GM21423 (cell line): ENCODE results near the gene CYB561D2.

Experiments
- ATAC-seq: cut with Tn5 transposase; IDR thresholded peaks from one replicate; pipeline ENCODE4 v1.9.1; 2021; ENCODE audit warnings: mild to moderate bottlenecking, moderate library complexity; ENCODE audit not compliant: unreplicated experiment

The CYB561D2 gene

DNA sequence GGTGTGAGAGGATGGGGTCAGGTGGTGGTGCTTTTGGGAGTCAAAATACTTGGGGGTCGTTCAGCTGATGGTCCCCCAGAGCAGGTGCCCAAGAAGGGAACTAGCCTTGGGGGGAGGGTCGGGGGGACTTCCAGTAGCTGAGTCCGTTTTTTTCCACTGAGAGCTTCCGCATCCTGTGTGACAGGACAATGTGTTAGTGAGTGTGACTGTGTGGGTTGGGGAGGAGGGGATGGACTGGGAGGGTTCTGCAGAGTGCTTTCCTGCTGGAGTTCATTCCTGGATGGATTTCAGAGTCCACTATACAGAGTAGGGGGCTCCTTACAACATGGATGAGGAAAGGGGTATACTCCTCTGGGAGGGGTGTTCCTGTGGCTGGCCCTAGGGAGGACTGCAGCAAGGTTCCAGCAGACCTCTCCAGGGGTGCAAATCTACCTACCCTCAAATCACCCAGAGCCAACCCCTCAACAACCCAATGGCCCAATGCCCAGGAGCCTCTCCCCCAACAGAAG is 27.5 kb upstream of the CYB561D2 start:
- ATAC-seq: no peak

DNA sequence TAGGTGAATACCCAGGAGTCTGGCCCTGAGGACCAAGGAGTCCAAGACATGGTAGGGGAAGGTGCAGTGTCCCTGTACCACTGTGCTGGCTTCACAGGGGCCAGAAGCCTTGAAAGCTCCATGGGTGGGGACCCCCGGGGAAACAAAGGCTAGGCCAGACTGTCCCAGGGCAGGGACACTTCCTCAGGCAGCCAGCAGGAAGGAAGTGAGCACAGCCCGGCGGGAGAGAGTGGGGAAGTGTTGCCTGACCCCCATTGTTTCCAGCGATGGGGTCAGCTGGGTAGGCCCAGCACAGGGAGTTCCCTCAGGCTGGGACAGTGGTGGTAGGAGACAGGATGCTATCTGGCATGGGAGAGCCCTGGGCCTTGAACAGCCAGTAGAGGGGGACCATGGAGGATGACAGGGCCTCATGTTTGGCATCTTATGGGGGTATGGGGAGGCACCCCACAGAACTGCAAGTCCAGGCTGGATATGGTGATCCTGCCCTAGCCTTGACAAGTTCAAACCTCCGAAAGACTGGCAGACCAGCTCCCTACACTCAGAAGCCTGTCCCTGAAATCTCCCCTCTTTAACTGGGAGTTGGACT is 27.0 kb upstream of the CYB561D2 start:
- ATAC-seq: no peak

DNA sequence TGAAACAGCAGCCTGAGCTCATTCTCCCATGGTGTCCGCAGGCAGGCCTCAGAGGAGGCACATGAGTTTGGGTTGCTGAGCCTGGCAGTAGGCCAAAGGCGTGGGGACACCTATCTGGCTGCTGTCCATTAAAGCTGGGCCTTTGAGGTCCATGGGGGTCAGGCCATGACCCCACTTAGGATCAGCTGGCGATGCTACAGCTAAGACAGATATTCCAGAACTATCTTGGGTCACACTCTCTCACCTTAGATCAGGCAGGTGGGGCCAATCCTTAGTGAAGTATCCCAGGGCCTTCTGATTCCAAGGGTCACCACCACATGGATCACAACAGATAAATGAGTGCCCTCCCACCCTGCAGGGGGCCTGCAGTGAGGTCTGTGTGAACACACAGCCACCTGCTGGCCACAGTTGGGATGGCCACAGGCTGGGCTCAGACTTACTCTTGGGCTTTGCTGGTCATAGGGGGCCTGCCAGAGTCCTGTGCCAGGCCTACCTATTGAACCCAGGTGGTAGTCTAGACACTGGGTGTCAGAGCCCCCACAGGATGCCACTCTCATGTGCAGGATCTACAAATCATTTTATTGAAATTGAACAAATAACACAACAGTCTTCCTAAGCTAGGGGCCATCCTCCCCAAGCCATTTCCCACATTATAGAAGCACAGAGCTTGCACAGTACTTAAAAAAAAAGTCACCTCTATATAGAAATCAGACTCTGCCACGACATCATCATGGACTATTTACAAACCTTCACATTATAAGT is 26.1 kb upstream of the CYB561D2 start:
- no peak for ATAC-seq

DNA sequence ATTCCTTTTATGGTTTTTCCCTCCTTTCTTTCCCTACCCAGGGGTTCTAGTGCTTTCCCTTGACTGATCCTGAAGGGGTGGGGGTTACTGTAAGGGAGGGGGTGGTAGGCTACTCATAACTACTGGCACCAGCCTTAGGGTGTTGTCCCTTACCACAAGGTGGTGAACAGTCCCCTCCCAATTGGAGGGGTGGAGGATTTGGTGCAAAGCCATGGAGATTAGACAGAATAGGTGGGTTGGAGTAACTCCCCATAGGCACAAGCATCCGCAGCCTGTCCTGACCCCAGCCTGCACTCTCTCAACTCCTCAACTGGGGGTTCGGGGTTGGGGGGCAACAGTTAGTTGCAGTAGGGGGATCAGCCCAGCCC is 25.6 kb upstream of the CYB561D2 start:
- ATAC-seq: no peak

DNA sequence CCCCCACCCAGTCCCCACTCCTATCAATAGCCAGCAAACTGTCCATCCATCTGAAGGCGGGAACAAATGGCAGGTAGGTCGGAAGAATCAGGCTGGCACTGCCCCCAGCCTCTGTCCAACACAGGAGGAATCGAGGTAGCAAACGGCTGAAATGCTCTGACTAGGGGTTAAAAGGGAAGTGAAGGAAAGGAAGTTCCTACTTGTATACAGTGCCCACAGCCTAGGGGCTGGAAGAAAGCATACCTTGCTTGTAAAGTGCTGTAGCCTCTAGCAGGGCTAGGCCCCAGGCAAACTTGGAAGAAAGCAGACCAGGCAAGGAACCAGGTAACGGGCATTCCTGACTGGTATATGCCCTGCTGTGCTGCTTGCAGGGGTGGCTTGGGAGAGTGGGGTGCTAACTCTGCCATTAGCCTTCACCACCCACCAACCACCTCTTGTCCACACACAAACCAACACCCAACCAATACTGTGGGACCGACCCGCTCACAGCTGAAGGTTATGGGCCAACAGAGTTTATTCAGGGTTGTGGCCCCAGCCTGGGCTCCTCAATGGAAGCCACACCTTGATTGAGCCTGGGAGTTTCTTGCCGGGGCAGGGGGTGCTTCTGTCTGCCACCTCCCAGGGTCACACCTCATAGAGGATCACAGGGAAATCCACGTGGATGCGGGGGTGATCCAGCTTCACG is 25.0 kb upstream of the CYB561D2 start:
- ATAC-seq: no peak

DNA sequence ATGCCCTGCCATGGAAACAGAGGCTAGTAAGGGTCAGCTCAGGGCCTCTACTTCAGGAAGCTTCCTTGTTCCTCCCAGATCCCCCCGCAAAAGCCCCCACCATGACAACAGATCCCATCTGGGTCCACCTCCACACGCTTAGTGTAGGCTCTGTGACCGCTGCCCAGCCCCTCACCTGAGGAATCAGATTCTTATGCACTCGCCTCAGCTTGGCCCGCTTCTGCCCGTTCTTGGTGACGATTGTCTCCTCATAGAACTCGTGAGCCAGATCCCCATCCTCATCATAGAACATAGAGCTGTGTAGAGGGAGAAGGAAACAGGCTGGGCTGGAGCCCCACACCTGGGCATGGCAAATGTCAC is 24.5 kb upstream of the CYB561D2 start:
- ATAC-seq: no peak

DNA sequence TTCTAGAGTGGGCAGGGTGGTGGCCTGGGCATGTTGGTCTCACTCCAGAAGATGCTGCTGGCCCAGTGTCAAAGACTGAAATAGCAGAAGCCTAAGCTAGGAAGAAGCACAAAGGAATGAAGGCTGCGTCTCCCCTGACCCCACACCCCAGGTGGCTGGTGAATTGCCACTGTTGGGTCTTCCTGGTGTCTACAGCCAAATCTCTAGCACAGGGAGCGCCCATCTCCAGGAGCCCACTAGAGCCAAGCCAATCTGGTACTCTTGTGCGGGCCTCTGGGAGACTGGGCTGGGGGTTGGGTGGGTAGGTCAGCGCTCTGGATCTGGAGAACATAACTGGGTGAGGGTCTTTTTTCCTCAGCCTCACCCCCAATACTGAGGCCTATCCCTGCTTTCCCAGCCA is 23.5 kb upstream of the CYB561D2 start:
- no peak for ATAC-seq

DNA sequence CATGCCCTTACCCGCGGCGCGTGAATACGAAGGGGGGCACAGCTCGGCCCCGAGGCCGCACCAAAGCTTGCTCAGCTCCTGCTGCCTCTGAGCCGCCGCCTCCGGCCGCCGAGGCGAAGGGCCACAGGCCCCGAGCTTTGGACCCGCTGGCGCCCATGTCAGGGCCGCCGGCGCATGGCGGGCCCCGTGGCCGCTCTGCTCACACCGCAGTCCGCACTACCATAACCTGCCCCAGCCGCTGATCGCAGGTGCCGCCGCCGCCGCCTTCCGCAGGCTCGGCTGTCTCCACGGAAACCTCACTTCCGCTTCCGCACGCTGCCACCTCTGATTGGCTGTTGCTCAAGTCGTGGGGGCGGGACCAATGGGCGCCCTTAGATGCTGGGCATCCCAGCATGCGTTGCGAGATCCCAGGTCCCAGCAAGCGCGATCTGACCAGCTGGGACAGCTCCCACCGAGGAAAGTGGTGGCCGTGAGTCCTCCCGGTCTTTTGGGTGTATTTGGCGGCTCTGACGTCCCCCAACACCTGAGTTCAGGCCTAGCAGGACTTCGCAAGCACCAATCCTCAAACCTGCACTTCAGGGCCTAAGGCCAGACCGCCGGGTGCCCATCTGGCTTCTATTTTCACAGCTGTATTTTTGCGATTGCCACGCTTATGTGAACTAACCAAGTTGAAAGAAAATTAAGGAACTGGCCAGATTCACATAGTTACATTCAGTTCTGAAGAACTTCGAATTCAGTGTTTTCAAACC is 22.5 kb upstream of the CYB561D2 start, which contains the start of gene TUSC2:
Gene TUSC2 (minus strand): TSS at position 281 of the 749 bp plus-strand sequence. CDS start 124 bp downstream, at position 157.
- ATAC-seq: peak; percentile 86

DNA sequence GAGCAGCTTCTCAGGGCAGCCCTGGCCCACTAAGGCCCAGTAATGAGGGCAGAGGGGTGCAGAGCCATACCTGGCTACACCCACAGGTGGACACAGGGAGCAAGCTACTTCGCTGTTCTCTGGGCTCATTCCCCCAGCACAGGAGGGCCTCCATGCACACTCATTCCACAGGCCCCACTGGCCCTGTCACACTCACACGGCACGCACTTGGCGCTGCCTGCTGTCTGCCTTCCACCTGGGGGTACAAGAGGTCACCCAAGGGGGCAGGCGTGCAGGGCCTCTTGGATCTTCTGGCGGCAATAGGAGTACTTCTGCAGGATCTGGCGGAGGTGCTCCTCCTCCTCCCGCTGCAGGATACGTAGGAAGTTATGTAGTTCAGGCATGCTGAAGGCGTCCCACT is 20.3 kb upstream of the CYB561D2 start:
- no peak for ATAC-seq

DNA sequence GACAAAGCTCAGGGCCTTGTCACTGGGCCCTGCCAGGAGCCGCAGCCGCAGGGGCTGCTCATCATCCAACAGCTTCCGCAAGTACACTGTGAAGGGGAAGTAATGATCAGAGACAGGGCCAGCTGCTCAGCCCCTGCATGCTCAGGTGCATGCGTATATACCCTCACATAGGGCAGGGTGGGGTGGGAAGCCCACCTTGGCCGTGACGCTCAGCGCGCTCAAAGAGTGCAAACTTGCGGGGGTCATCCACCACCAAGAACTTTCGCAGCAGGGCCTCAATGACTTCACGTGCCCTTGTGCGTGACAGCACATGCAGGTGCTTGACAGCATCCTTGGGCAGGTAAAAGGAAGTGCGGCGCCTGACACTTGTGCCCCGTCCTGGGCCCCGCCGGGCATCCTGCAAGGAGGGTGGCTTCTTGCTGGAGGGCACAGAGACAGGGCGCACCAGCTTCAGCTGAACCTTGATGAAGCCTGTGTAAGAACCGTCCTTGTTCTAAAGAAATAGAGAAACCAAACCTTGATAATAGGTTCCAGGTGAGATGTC is 19.2 kb upstream of the CYB561D2 start:
- no peak for ATAC-seq

DNA sequence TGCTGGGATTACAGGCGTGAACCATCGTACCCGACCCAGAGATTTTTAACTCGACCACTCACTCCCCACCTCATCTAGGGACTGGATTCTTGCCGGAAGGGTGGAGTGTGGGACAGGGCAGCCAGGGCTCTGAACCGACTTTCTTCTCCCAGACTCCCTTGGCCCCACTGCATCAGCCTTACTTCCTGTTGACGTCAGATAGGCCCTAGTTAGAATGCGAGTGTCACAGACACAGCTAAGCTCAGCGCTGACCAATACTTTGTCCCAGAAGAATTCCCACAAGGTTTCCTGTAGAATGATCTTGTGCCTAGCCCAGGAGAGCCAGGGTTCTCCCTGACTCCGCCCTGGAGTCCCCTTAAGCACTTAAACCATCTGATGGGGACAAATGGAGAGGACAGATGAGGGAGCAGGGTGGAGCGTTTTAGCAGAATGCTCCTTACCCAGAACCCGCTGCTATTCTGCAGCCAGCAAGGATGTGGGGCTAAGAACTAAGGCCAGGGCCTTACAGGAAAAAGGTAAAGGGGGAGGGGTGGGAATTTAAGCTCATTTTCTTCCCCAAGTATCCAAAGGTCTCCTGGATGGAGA is 16.8 kb upstream of the CYB561D2 start:
- ATAC-seq: no peak

DNA sequence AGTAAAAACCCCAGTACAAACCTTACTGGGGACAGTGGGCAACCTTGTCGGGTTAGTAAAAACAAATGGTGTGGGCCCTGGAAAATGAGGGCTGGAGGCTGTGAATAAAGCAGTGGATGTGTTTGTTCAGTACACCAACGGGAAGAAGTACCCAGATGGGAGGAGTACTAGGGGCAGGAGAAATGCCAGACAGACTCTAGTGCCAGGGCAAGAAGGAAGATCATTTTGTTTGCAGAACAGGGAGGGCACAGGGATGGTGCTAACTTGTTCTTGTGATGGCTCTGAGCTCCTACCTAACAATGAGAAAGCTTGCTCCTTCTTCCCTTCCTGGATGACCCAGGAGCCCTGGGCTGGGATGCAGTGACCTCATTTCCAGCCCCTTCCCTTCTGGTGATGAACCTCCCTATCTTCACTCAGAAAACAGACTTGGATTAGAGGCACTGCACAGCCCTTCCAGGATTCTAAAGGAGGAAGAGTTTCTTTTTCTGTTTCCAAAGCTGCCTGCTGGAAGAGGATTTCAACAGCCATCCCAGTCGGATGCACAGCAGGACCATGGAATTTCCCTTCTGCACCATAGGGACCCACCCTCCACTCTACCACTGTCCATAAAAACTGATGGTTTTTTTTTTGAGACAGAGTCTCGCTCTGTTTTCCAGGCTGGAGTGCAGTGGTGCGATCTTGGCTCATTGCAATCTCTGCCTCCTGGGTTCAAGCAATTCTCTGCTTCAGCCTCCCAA is 16.2 kb upstream of the CYB561D2 start:
- ATAC-seq: no peak

DNA sequence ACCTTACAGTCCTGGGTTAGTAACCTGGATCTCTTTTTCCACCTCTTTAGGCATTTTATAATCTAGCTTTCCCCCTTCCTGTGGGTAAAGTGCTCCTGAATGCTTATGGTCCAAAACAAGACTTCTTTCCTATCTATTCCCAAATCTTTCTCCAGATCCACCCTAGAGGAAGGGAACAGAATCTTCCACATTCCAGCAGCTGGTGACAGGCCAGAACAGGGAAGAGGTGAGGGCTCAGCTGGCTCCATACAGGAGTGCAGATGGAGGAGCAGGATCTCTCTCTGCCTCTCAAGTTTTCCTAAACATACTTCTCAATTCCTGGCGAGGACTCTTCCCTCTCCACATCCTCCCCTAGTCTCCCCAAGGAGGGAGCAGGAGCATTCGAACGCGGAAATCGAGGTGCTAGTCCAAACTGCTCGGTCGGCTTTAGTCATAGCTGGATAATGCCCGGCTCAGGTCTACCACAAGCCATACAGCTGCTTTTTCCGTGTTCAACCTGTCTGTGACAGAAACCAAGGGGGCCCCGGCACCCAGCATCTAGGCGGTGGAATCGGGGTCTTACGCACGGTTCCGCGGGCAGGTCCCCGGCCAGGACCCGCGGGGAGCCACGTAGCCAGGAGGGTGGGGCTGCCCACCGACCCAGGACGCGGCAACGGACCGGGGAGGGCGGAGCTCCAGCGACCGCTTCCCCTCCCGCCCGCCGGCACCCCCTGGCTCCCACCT is 14.0 kb upstream of the CYB561D2 start:
- peak; percentile 13 for ATAC-seq

DNA sequence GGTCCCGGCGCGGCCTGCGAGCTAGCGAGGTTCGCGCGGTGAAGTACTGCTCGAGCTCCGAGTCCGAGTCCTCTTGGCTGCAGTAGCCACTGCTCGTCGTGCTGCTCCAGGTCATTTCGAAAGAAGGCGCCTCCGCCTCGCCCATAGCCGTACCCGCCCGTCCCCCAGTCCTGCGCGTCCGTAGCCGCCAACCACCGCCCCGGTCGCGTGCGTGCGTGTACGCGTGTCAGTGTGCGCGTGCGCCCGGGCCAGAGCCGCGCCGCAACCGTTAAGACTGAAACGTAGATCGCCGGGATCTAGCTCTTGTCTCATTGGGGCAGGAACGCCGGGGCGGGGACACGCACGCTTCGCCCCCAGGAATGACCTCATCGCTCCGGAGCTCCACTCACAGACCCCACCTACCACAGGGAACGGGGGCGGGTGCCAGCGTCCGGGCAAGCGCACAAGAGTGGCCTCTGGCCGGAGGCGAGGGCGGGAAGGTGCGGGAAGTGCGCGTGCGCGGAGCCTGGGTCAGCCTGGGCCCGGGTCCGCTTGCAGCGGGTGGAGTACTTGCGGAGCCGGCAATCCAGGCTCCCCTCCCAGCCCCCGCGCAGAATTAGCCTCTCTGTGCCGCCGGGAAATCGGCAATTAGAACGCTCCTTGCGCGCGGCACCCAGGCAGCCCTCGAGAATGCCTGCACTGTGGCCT is 13.3 kb upstream of the CYB561D2 start:
- peak; percentile 71 for ATAC-seq

DNA sequence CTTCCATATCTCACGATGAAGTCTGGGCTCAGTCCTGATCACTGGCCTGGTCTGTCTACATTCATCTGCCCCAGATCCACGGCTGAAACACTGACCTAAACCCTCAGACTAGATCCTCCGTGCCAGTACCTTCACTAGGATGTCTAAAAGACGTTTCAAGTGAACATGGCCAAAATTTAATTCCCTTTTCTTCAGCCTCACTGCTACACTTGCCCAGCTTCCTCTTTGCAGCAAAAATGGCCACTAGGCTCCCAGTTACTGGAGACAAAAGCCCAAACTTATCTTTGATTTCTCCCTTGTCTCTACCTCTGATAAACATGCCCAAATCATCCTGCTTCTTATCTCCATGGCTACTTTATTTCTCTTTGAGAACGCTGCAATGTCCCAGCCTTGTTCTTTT is 11.7 kb upstream of the CYB561D2 start:
- no peak for ATAC-seq

DNA sequence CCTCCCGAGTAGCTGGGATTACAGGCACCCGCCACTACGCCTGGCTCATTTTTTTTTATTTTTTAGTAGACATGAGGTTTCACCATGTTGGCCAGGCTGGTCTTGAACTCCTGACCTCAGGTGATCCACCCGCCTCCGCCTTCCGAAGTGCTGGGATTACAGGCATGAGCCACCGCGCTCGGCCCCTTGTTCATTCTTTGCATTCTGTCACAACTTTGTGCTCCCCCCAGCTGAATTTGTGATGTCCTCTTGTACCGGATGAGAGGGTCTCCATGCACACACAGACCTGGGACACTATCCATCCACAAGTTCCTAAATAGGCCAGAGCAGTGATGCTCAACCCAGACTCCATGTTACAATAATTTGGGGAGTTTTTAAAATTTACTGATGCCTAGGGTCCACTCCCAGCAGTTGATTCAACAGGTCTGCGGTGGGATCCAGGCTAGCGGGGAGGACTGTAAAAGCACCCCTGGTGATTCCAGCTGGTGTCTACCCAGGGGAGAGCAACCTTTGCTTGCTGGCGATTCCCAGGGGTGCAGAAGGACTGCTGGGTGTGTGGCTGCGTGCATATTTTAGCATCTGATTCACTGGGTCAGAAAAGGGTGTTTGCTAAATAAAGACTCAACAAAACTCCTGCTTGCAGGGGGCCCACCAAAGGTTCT is 11.0 kb upstream of the CYB561D2 start:
- no peak for ATAC-seq

DNA sequence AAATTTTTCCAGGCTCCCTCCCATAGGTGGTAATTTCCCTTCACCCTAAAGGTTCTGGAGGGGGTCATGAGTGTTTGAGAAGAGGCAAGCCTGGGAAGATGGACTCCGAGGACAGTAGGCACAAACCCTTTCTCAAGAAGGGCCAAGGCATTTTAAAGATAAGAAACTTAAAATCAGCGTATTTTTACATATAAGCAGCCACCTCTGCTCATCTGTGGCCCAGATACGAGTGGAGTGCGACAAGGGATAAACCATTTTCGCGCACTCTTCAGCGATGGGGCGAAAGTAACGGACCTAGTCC is 10.6 kb upstream of the CYB561D2 start:
- ATAC-seq: no peak
